IPS-NIHi11 (cell line): Measurements from ENCODE around the gene SUN5.
"Not testable (repeated sequence)": the region's sequence is repeated elsewhere in the genome, so short reads cannot be mapped to it uniquely, and the experiment has no call there.

Source experiments
- DNase-seq: peaks from one replicate; pipeline ENCODE4 v3.0.0; 2012; ENCODE audit warnings: mixed read lengths, low spot score

Gene SUN5

DNA sequence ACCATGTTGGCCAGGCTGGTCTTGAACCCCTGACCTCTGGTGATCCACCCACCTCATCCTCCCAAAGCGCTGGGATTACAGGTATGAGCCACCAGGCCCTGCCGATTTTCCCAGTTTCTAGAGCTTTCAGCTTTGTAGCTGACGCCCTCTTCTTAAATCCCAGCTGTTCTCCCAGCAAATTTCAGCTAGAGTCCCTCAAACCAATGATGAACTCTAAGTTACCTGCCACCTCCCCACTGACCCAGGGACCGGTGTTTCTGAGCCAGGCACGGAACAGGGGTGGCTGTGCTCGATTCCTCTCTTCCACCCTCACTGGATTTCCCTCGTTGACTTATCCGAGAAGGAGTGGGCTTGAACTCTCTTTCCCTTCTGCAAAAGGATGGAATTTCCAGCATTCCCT, 39.1 kb downstream of the SUN5 start:
- DNase-seq: no peak

GRCh38 chr20:32964575-32964974, 39.7 kb downstream of the SUN5 start:
- no peak for DNase-seq

GRCh38 chr20:32963176-32963575, 41.1 kb downstream of the SUN5 start:
- no peak for DNase-seq

- not testable (repeated sequence) for DNase-seq
Observed at GRCh38 chr20:32962646-32963045, 41.6 kb downstream of the SUN5 start.

DNA sequence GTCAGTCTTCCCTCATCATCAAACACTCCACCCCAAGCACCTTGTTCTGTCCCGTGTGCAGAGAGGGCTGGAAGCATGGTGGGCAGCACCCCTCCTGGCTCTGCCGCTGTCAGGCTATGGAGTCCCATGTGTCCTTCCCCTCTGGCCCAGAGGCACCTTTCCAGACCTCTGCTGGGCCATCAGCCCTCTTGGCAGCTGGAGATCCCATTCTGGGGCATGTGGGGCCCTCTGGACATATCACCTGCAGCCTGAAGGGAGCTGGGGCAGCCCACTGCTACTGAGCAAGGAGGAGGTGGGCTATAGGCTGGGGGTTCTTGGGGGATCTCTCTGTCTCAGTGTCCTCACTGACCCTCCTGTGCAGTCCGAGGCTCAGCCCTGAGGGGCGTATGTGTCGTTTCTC, 42.2 kb downstream of the SUN5 start:
- DNase-seq: no peak

DNA sequence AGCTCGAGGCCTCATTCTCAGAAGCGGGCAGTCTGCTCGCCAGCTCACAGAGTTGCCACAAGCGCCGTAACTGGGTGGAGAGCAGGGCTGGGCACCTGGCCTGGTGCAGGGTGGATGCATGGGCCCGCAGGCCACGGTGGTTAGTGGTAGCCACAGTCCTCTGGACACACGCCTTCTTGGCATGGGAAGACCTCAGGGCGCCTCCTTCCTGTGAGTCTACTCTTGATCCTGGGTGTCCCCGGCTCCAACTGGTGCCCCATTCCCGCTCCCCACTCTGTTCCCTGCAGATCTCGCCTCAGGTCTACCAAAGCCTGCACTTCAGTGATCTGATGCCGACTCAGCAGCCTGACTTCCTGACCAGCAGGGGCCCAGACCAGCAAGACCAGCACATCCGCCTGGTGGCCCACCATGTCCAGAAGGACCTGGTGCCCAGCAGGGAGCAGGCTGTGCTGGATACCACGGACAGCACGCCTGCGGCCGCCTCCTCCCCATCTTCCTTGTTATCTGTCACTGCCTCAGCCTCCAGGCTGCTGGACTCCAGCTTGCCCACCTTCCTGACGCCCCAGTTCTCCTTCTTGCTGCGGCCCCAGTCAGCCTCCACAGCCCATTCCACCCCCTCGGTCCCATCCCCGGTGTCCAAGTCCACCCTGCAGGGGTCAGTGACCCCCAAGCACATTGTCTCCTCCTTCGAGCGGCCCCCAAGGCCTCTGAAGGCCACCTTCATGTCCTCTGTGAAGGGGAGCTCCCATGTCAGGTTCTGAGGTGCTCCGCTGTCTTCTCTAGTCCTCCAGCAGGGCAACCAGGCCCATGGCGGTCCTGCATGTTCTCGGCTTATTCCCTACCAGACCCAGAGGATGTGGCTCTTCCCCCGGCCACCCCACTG, 43.1 kb downstream of the SUN5 start:
- no peak for DNase-seq

GRCh38 chr20:32960222-32960518, 44.1 kb downstream of the SUN5 start:
- no peak for DNase-seq

- DNase-seq: no peak
Observed at GRCh38 chr20:32959351-32960221, 44.6 kb downstream of the SUN5 start.

- DNase-seq: no peak
Observed at GRCh38 chr20:32958574-32958973, 45.7 kb downstream of the SUN5 start.

DNA sequence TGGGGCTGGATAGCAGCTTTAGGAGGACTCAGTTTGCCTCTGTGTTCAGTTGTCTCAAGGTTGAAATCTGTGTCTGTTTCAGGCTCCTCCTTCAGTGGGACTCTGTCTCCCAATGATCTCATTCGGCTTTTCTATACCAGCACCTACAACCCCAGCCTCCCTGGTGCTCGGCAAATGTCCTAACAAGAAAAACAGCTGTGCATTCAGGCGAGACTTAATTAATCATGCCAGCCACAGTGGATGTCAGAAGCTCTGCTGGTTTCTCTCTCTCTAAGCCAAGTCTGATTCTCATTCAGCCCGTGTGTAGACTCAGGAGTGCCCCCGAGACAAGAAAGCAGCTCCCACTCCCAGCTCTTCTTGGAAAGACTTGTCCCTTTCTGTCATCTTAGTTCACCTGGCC, 46.8 kb downstream of the SUN5 start:
- no peak for DNase-seq

DNA sequence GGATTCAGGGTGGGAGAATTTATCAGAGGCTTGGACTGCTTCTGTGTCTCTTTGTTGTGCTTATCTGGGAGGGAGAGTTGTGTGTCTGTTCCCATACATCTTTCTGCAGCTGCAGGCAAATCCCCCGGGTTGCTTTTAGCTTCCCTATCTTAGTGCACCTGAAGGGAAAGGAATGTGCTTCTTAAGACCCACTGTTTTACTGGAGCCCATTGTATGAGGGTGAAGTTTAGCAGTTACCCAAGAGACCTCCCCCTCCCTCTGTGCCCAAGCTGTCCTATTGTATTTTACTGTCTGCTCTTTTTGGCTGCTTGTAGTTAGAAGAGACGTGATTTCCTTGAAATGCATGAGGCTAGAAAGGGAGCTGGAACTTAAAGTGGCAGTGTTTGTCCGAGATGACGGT, 53.7 kb downstream of the SUN5 start:
- DNase-seq: peak; percentile 47

DNA sequence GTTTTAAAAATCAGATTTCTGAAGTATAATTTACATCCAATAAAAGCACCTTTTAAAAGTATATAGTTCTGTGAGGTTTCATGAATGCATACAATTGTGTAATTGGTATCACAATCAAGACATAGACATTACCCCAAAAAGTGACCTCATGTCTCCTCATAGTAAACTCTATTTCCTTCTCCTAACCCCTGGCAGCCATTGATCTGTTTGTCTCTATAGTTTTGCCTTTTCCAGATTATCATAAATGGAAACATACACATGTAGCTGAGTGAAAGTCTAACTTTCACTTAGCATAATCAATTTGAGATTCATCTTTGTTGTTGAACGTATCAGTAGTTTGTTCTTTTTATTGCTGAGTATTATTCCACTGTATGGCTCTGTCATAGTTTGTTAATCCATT, 57.6 kb downstream of the SUN5 start:
- no peak for DNase-seq

GRCh38 chr20:32945710-32946221, 58.5 kb downstream of the SUN5 start:
- peak; percentile 55 for DNase-seq

- no peak for DNase-seq
Observed at GRCh38 chr20:32943490-32944052, 60.7 kb downstream of the SUN5 start.

DNA sequence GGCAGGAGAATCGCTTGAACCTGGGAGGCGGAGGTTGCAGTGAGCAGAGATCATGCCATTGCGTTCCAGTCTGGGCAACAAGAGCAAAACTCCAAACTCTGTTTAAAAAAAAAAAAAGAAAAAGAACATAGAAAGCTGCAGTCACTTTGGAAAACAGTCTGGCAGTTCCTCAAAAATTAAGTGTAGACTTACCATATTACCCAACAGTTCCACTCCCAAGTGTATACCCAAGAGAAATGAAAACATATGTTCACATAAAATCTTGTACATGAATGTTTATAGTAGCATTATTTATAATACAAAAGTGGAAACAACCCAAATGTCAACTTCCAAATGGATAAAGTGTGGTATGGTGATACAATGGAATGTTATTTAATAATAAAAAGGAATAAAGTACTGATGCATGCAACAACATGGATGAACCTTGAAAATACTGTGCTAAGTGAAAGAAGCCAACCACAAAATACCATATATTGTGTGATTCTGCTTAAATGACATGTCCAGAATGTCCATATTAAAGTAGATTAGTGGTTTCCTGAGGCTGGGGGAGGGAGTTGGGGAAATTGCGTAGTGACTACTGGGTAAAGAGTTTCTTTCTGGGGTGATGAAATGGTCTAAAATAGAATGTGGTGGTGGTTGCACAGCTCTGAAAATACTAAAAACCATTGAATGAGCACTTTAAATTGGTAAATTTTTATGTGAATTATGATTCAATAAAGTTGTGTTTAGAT, 62.9 kb downstream of the SUN5 start:
- no peak for DNase-seq

GRCh38 chr20:32934580-32934979, 69.7 kb downstream of the SUN5 start:
- no peak for DNase-seq
